K562 (cell line): ENCODE results near the gene CHST12. TPM values are rescaled to one million over a fixed set of nuclear protein-coding genes. Genes with fewer than 3 reads are reported as not detected.

Experiments used
- ATAC-seq: fragments of 200-7000 bp; cut with Tn5 transposase; 3 replicates; pipeline ENCODE4 v1.9.1; 2020; ENCODE audit warnings: moderate library complexity
- BruUV-seq: library from RNA; stranded (reverse); fragments of 400-500 nt; replicated peaks from 2 replicates; lab custom pipeline; 2021; lab: Mats Ljungman, UMichigan
- CTCF ChIA-PET: fragments of 300-600 bp; formaldehyde crosslinking; extraction: SDS; loops from one replicate; lab custom pipeline; 2021; ENCODE audit warnings: low intra/inter-chr PET ratio; lab: Yijun Ruan, JAX
- POLR2A ChIA-PET: fragments of 300-600, 350-650 bp; sonication (Branson Sonifier 250); formaldehyde crosslinking; extraction: SDS; loops from one replicate; lab custom pipeline; 2021; ENCODE audit warnings: antibody characterized with exemption, inconsistent platforms; lab: Yijun Ruan, JAX
- DNase-seq, 4 experiments: peaks; one replicate each; pipeline versions ENCODE4 v3.0.0 to v3.0.0-alpha.2; 2011 to 2018; ENCODE audit warnings: low spot score in 3 of 4, mixed read lengths in 3 of 4; ENCODE audit errors: extremely low read depth in 1 of 4
- FAIRE-seq: peaks from 2 replicates; lab custom pipeline; 2011; peaks lifted over from hg19 to GRCh38; lab: Jason Lieb, UNC
- H2AFZ ChIP-seq: 2 replicates; pipeline ENCODE4 v1.6.0; 2011; ENCODE audit warnings: low read depth, low read length, control low read depth, inconsistent platforms
- H3K27ac ChIP-seq: fragments of 200-600 bp; 3 replicates; pipeline ENCODE4 v1.8.0; 2011; ENCODE audit warnings: low read depth, mild to moderate bottlenecking, control low read depth, inconsistent platforms, low read length, moderate library complexity, mixed read lengths; ENCODE audit errors: extremely low read depth
- H3K27me3 ChIP-seq, 2 experiments: fragments of 300-600 bp in 1 of 2; 2 replicates in 1 of 2; 3 replicates in 1 of 2; pipeline versions ENCODE4 v1.6.0 to v1.8.0; 2011; ENCODE audit warnings: inconsistent platforms in 2 of 2, low read length in 2 of 2, mild to moderate bottlenecking in 1 of 2, mixed read lengths in 1 of 2, moderate library complexity in 1 of 2; ENCODE audit not compliant: control insufficient read depth in 2 of 2, insufficient read depth in 2 of 2
- H3K36me3 ChIP-seq: fragments of 300-600 bp; 3 replicates; pipeline ENCODE4 v1.8.0; 2011; ENCODE audit warnings: mild to moderate bottlenecking, low read length, inconsistent platforms; ENCODE audit not compliant: control insufficient read depth, insufficient read depth
- H3K4me1 ChIP-seq, 2 experiments: fragments of 200-600 bp in 1 of 2; replicated peaks in 1 of 2; 2 replicates in 1 of 2; 3 replicates in 1 of 2; pipeline versions ENCODE4 v1.5.1 to v1.8.0; 2011; ENCODE audit warnings: inconsistent platforms in 2 of 2, low read length in 2 of 2, mild to moderate bottlenecking in 1 of 2, mixed read lengths in 1 of 2, moderate library complexity in 1 of 2; ENCODE audit not compliant: control insufficient read depth in 2 of 2, insufficient read depth in 2 of 2
- H3K4me2 ChIP-seq: 2 replicates; pipeline ENCODE4 v1.6.1; 2011; ENCODE audit warnings: low read length, control low read depth, inconsistent platforms, mixed read lengths; ENCODE audit not compliant: insufficient read depth
- H3K4me3 ChIP-seq: fragments of 200-600 bp; sonication (generic), shearing (Covaris generic); 2 replicates; pipeline ENCODE4 v1.5.1; 2016; ENCODE audit warnings: control low read depth, inconsistent platforms
- H3K79me2 ChIP-seq: fragments of 200-600 bp; 3 replicates; pipeline ENCODE4 v1.8.0; 2011; ENCODE audit warnings: low read length, inconsistent platforms; ENCODE audit not compliant: control insufficient read depth, insufficient read depth
- H3K9ac ChIP-seq, 2 experiments: 2 replicates each; pipeline versions ENCODE4 v1.6.0 to v1.6.1; 2011; ENCODE audit warnings: low read depth in 2 of 2, low read length in 2 of 2, control low read depth in 1 of 2, inconsistent platforms in 1 of 2, mild to moderate bottlenecking in 1 of 2, mixed read lengths in 1 of 2; ENCODE audit not compliant: insufficient read depth in 1 of 2
- H3K9me1 ChIP-seq: one replicate; pipeline ENCODE4 v1.6.0; 2011; ENCODE audit warnings: inconsistent platforms, mild to moderate bottlenecking, low read length, moderate library complexity; ENCODE audit not compliant: control insufficient read depth, insufficient read depth
- H3K9me3 ChIP-seq: replicated peaks from 2 replicates; pipeline ENCODE4 v1.5.1; 2011; ENCODE audit warnings: low read depth, low read length, inconsistent platforms; ENCODE audit not compliant: control insufficient read depth, insufficient read depth
- H4K20me1 ChIP-seq: replicated peaks from 2 replicates; pipeline ENCODE4 v1.6.1; 2011; ENCODE audit warnings: low read length, inconsistent platforms, mixed read lengths; ENCODE audit not compliant: control insufficient read depth, insufficient read depth
- GABPA ChIP-seq: fragments of 200-800 bp; sonication (Bioruptor generic); conservative IDR thresholded peaks from 2 replicates; pipeline ENCODE4 v1.6.1; 2016; ENCODE audit warnings: low read depth, missing genetic modification characterization, missing compliant biosample characterization
- HNRNPUL1 ChIP-seq: fragments of 200-400 bp; formaldehyde crosslinking; IDR thresholded peaks from 2 replicates; pipeline ENCODE4 v1.6.1; 2017; ENCODE audit warnings: low read length
- IFI16 ChIP-seq: fragments of 250-450 bp; sonication (Bioruptor Pico); IDR thresholded peaks from 2 replicates; pipeline ENCODE4 v2.1.2; 2022; ENCODE audit warnings: mild to moderate bottlenecking, inconsistent platforms
- MBD1 ChIP-seq: fragments of 250-450 bp; sonication (Bioruptor Pico); IDR thresholded peaks from 2 replicates; pipeline ENCODE4 v1.8.0; 2022; ENCODE audit warnings: inconsistent platforms
- NFRKB ChIP-seq: fragments of 450-650 bp; IDR thresholded peaks from 2 replicates; pipeline ENCODE4 v1.6.1; 2016; ENCODE audit warnings: low read depth
- NFYB ChIP-seq: IDR thresholded peaks from 2 replicates; pipeline ENCODE4 v1.6.1; 2011; ENCODE audit warnings: mild to moderate bottlenecking, moderate library complexity; ENCODE audit not compliant: insufficient read length; ENCODE audit errors: extremely low read depth
- SAFB ChIP-seq: fragments of 200-400 bp; formaldehyde crosslinking; IDR thresholded peaks from 2 replicates; pipeline ENCODE4 v1.6.1; 2017; ENCODE audit warnings: low read depth, low read length, borderline replicate concordance
- YBX1 ChIP-seq: fragments of 450-650 bp; IDR thresholded peaks from 2 replicates; pipeline ENCODE4 v1.7.1; 2016; ENCODE audit warnings: mild to moderate bottlenecking
- ZNF354B ChIP-seq: fragments of 250-450 bp; sonication (Bioruptor Pico); IDR thresholded peaks from 2 replicates; pipeline ENCODE4 v1.4.0; 2020
- WGBS: fragments of 100-300 bp; shearing (Covaris generic); methylation state at CpG from one replicate; pipeline ENCODE4 v1.1.6; 2016; ENCODE audit warnings: low coverage, mixed read lengths; ENCODE audit not compliant: insufficient coverage; ENCODE audit errors: missing lambda C conversion rate; 5-methylcytosine and 5-hydroxymethylcytosine counted together
- in situ Hi-C: fragments of 300-500 bp; cut with MboI; formaldehyde crosslinking; loops from 4 replicates; pipeline ENCODE4 v1.15.0; 2018; ENCODE audit warnings: inconsistent platforms, mixed read lengths
- intact Hi-C: fragments of 100-400 bp; cut with micrococcal nuclease; formaldehyde crosslinking; loops from 2 replicates; pipeline ENCODE4 v1.14.2; 2022
- polyA plus RNA-seq, 8 experiments: library from polyadenylated mRNA; depleted of rRNA in 4 of 8; stranded (reverse) in 5 of 8; unstranded in 3 of 8; fragments of >200 nt; fragmentation: Nextera tagmentation in 2 of 8; fragmentation: Illumina TruSeq in 1 of 8; extraction: Ambion mirVana in 2 of 8; extraction: Trizol in 1 of 8; gene quantifications; 2 replicates each; pipeline versions ENCODE4 v1.2.1 to v1.2.3, GENCODE V29; 2011 to 2014; ENCODE audit warnings: inconsistent platforms in 1 of 8, missing spikeins in 1 of 8
- total RNA-seq, 7 experiments: library from RNA; depleted of rRNA in 6 of 7; stranded (reverse); fragments of >200 nt in 6 of 7; fragmentation: Illumina TruSeq in 2 of 7; extraction: Trizol in 2 of 7; gene quantifications; 2 replicates each; pipeline versions ENCODE4 v1.2.1 to v1.2.3, GENCODE V29; 2011 to 2021; ENCODE audit warnings: low replicate concordance in 1 of 7

Gene CHST12
- total and polyA plus RNA-seq, 9 of the 15 experiments (the other 6 are each of a cell fraction or from before 2014, with no cell fraction given): 0.18 to 19.8 (median 3.6) TPM

GRCh38 chr7:2379161-2379560 is 24.2 kb upstream of the CHST12 start:
- CTCF ChIA-PET: no interaction called here
- WGBS: 96% methylated on average over 17 of the region's 20 CpGs
- H3K4me2 ChIP-seq: no peak overlapping the region
- BruUV-seq: no TSS peak
- ATAC-seq: no peak
- H3K9ac ChIP-seq: no peak overlapping the region
- no peak overlapping the region for H2AFZ ChIP-seq
- H3K27me3 ChIP-seq: no peaks in the 10 kb centered on the region
- TF ChIP-seq ZNF354B (CRISPR knock-in tag): no peak
- TF ChIP-seq IFI16 (CRISPR knock-in tag): no peak
- no peak for TF ChIP-seq SAFB
- no peak for TF ChIP-seq YBX1
- no peak for TF ChIP-seq NFYB
- no peak for TF ChIP-seq HNRNPUL1
- no peak for TF ChIP-seq NFRKB
- no peak for TF ChIP-seq GABPA (tag)
- no peak for TF ChIP-seq MBD1 (CRISPR knock-in tag)
- TF ChIP-seq, all 486 proteins: peak for 0
- DNase-seq (no peak), FAIRE-seq (no peak)
- intact Hi-C loops (loop anchor here (10.0 kb wide), 1 partner anchor 56 kb away; no protein-coding TSS in a partner anchor), in situ Hi-C loops (no loop called here)
- Histone ChIP-seq H4K20me1 (peaks cover 19% of the 10 kb centered on the region), H3K4me1 (peaks cover 0 to 32% of the 10 kb centered on the region in 2 experiments; a peak in 2 of 5 replicates), H3K79me2 (peaks cover 28% of the 10 kb centered on the region), H3K9me1 (no peaks in the 10 kb centered on the region), H3K36me3 (peaks cover 86% of the 10 kb centered on the region), H3K27ac (no peak overlapping the region), H3K9me3 (no peaks in the 10 kb centered on the region), H3K4me3 (no peak overlapping the region)
- POLR2A ChIA-PET: interaction anchor here (1.0 to 2.1 kb wide), 6 partner anchors 9 to 24 kb away, joined by 3 to 5 read pairs (median 4); no protein-coding TSS in a partner anchor
